Endothelial cell of umbilical vein (primary cell): ENCODE data around the gene AP3S2. TPM values are rescaled to one million over a fixed set of nuclear protein-coding genes. Genes with fewer than 3 reads are reported as not detected.

Experiments used
- BruUV-seq: library from RNA; stranded (reverse); fragments of 400-500 nt; replicated peaks from 2 replicates; lab custom pipeline; 2021; lab: Mats Ljungman, UMichigan
- CTCF ChIA-PET: fragments of 300-600, 350-600 bp; sonication (Branson Sonifier 250); formaldehyde crosslinking; loops from one replicate; lab custom pipeline; 2021; ENCODE audit warnings: antibody characterized with exemption, inconsistent platforms; lab: Charles Lee
- POLR2A ChIA-PET: fragments of 300-600, 350-600 bp; sonication (Branson Sonifier 250); formaldehyde crosslinking; loops from one replicate; lab custom pipeline; 2021; ENCODE audit warnings: antibody characterized with exemption, inconsistent platforms; lab: Charles Lee
- DNase-seq: peaks from one replicate; pipeline ENCODE4 v3.0.0-alpha.2; 2011; ENCODE audit warnings: low read depth, low spot score
- FAIRE-seq: peaks from 2 replicates; lab custom pipeline; 2011; peaks lifted over from hg19 to GRCh38; lab: Jason Lieb, UNC
- H2AFZ ChIP-seq: 2 replicates; pipeline ENCODE4 v1.6.0; 2012; ENCODE audit warnings: low read depth, low read length, control low read depth, inconsistent platforms
- H3K27ac ChIP-seq: 2 replicates; pipeline ENCODE4 v1.5.1; 2011; ENCODE audit warnings: low read depth, mild to moderate bottlenecking, control low read depth, low read length, moderate library complexity; ENCODE audit not compliant: insufficient read depth
- H3K27me3 ChIP-seq, 2 experiments: 2 replicates each; pipeline versions ENCODE4 v1.6.0 to v1.6.1; 2011; ENCODE audit warnings: low read length in 2 of 2, mixed read lengths in 1 of 2; ENCODE audit not compliant: control insufficient read depth in 2 of 2, insufficient read depth in 2 of 2
- H3K36me3 ChIP-seq, 2 experiments: 2 replicates in 1 of 2; 3 replicates in 1 of 2; pipeline ENCODE4 v1.5.1; 2011; ENCODE audit warnings: low read length in 2 of 2, mild to moderate bottlenecking in 1 of 2, moderate library complexity in 1 of 2; ENCODE audit not compliant: control insufficient read depth in 2 of 2, insufficient read depth in 2 of 2; ENCODE audit errors: extremely low read depth in 1 of 2
- H3K4me1 ChIP-seq: 3 replicates; pipeline ENCODE4 v1.5.1; 2011; ENCODE audit warnings: mild to moderate bottlenecking, low read length; ENCODE audit not compliant: control insufficient read depth, insufficient read depth; ENCODE audit errors: extremely low read depth
- H3K4me2 ChIP-seq: 2 replicates; pipeline ENCODE4 v1.6.1; 2011; ENCODE audit warnings: low read length, control low read depth, mixed read lengths; ENCODE audit not compliant: insufficient read depth
- H3K4me3 ChIP-seq, 3 experiments: fragments of 200-600 bp in 1 of 3; sonication (generic), shearing (Covaris generic) in 1 of 3; replicated peaks in 1 of 3; 2 replicates each; pipeline ENCODE4 v1.5.1; 2011 to 2016; ENCODE audit warnings: control low read depth in 3 of 3, low read length in 3 of 3, mild to moderate bottlenecking in 2 of 3, inconsistent platforms in 1 of 3, low read depth in 1 of 3, moderate library complexity in 1 of 3; ENCODE audit not compliant: insufficient read depth in 1 of 3
- H3K79me2 ChIP-seq: 2 replicates; pipeline ENCODE4 v1.6.0; 2012; ENCODE audit warnings: low read length, inconsistent platforms; ENCODE audit not compliant: control insufficient read depth, insufficient read depth
- H3K9ac ChIP-seq: replicated peaks from 2 replicates; pipeline ENCODE3; 2011; ENCODE audit warnings: low read length, control low read depth; ENCODE audit not compliant: insufficient read depth; ENCODE audit errors: extremely low read depth
- H3K9me1 ChIP-seq: replicated peaks from 3 replicates; pipeline ENCODE4 v1.6.0; 2011; ENCODE audit warnings: mild to moderate bottlenecking, low read length; ENCODE audit not compliant: control insufficient read depth, insufficient read depth; ENCODE audit errors: extremely low read depth
- H3K9me3 ChIP-seq: replicated peaks from 2 replicates; pipeline ENCODE4 v1.5.1; 2012; ENCODE audit warnings: low read length, inconsistent platforms; ENCODE audit not compliant: control insufficient read depth, insufficient read depth
- H4K20me1 ChIP-seq: replicated peaks from 2 replicates; pipeline ENCODE3; 2011; ENCODE audit warnings: mild to moderate bottlenecking, low read length; ENCODE audit not compliant: control insufficient read depth, insufficient read depth; ENCODE audit errors: extremely low read depth
- EZH2 ChIP-seq: IDR thresholded peaks from 2 replicates; pipeline ENCODE4 v1.6.1; 2012; ENCODE audit warnings: borderline replicate concordance, low read depth, mild to moderate bottlenecking, moderate library complexity, low read length, inconsistent platforms; ENCODE audit not compliant: severe bottlenecking
- FOS ChIP-seq: IDR thresholded peaks from 2 replicates; pipeline ENCODE4 v1.6.1; 2011; ENCODE audit warnings: mild to moderate bottlenecking, low read length, moderate library complexity, borderline replicate concordance; ENCODE audit not compliant: insufficient read depth
- GATA2 ChIP-seq: IDR thresholded peaks from 2 replicates; pipeline ENCODE4 v1.7.0; 2011; ENCODE audit warnings: low read depth, mild to moderate bottlenecking, moderate library complexity, mixed read lengths, low read length; ENCODE audit not compliant: insufficient read length, insufficient read depth
- JUN ChIP-seq: IDR thresholded peaks from 2 replicates; pipeline ENCODE4 v1.6.1; 2011; ENCODE audit warnings: borderline replicate concordance, low read depth; ENCODE audit not compliant: insufficient read length, insufficient read depth
- MAX ChIP-seq: IDR thresholded peaks from 2 replicates; pipeline ENCODE4 v1.6.1; 2011; ENCODE audit not compliant: insufficient read depth, insufficient read length
- MYC ChIP-seq: IDR thresholded peaks from one replicate; pipeline ENCODE4 v1.6.1; 2011; ENCODE audit warnings: mild to moderate bottlenecking, low read depth, low read length
- POLR2A ChIP-seq: IDR thresholded peaks from 2 replicates; pipeline ENCODE4 v1.6.1; 2012; ENCODE audit warnings: low read depth, mild to moderate bottlenecking, control low read depth, low read length
- POLR2AphosphoS5 ChIP-seq: IDR thresholded peaks from 2 replicates; pipeline ENCODE4 v1.6.1; 2012; ENCODE audit warnings: low read depth, mild to moderate bottlenecking, control low read depth, low read length, moderate library complexity; ENCODE audit not compliant: insufficient read depth
- dilution Hi-C: fragments of 300-500 bp; cut with MboI; formaldehyde crosslinking; loops from one replicate; pipeline ENCODE4 v1.15.0; 2019; ENCODE audit warnings: low sequenced_read_pairs; ENCODE audit not compliant: extremely low pct_ligation_motif_present
- intact Hi-C: fragments of 100-400 bp; cut with micrococcal nuclease; formaldehyde crosslinking; loops from one replicate; pipeline ENCODE4 v1.10.0; 2022
- polyA plus RNA-seq, 4 experiments: library from polyadenylated mRNA; depleted of rRNA in 3 of 4; stranded (reverse) in 3 of 4; unstranded in 1 of 4; fragments of >200 nt; gene quantifications; 2 replicates each; pipeline versions ENCODE4 v1.2.1 to v1.2.3, GENCODE V29; 2011 to 2012; ENCODE audit warnings: missing spikeins in 1 of 4
- total RNA-seq: library from RNA; stranded (reverse); gene quantifications from 2 replicates; pipeline ENCODE4 v1.2.3, GENCODE V29; 2021
- TF ChIP-seq, protein P1 (sequence below), 2 donors: IDR thresholded peaks; 1 replicate in 1 of 2; 2 replicates in 1 of 2; pipeline ENCODE4 v1.5.1; 2011; ENCODE audit warnings: low read length in 2 of 2, mild to moderate bottlenecking in 2 of 2, moderate library complexity in 2 of 2, control low read depth in 1 of 2, inconsistent platforms in 1 of 2, low read depth in 1 of 2; ENCODE audit not compliant: insufficient read depth in 1 of 2; ENCODE audit errors: extremely low read depth in 1 of 2

AP3S2 gene
- total and polyA plus RNA-seq, 2 donors (not counting 3 experiments of a cell fraction or from before 2014, with no cell fraction given) = 14.6 to 31.1 TPM

DNA sequence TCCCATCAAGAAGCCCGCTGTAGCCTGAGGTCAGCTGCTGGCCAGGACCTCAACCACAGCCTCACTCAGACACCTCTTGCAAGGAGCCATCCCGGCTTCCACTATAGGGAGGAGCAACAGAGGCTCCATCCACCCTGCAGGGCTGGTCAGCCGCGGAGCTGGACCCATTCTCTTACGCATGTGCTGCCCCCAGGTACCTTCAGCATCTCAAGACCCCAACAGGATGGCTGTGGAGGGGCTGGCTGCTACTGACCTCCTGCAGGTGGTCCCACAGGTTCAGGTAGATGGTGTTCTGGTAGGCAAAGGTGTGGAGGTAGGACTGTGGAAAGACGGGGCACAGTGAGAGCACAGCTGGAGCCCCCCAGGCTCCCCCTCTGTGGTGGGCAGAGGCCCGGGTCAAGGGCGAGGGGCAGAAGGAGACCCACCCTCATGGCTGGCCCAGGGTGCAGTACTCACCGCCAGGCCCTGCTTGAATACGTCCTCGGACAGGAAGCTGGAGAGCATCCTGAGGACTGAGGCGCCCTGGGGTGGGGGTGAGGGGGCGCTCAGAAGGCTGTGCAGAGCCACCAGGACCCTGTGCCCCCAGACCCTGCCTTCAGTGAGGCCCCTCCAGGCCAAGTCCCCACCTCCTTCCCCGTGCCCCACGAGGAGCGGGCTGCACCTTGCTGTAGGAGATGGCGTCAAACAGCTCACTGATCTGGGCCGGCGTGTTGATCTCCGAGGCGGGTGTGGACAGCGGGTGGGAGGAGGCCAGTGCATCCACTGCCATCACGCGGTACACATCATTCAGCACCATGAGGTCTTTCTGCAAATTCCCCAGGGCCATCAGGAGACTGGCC is 90.6 kb downstream of the AP3S2 start:
- Histone ChIP-seq H3K27me3 (no peaks in the 10 kb centered on the region), H3K36me3 (peaks cover 23 to 51% of the 10 kb centered on the region in 2 experiments), H2AFZ (no peak overlapping the region), H3K4me3 (no peak overlapping the region), H3K9me1 (no peaks in the 10 kb centered on the region), H3K27ac (peak overlapping the region; percentile 65), H4K20me1 (no peaks in the 10 kb centered on the region), H3K4me2 (peak overlapping the region; percentile 5), H3K4me1 (peaks cover 20% of the 10 kb centered on the region), H3K9me3 (no peaks in the 10 kb centered on the region), H3K79me2 (peaks cover 29% of the 10 kb centered on the region), H3K9ac (peak overlapping the region; percentile 21)
- CTCF ChIA-PET = interaction anchor here (1.2 to 3.4 kb wide), 4 partner anchors 42 to 85 kb away, joined by 3 to 28 read pairs (median 7); no protein-coding TSS in a partner anchor
- FAIRE-seq (peak; percentile 76), DNase-seq (no peak)
- intact Hi-C loops = loop anchor here (1.0 to 2.0 kb wide), 3 partner anchors 8 to 26 kb away; partner anchors contain the start of gene MESP2
- POLR2A ChIA-PET = interaction anchor here (0.8 to 1.3 kb wide), 3 partner anchors 9 to 42 kb away, joined by 3 read pairs; partner anchors contain the start of gene ANPEP
- no TSS peak for BruUV-seq
- no peak for TF ChIP-seq MAX
- TF ChIP-seq MYC = no peak
- no peak for TF ChIP-seq JUN
- no peak for TF ChIP-seq FOS
- no peak for TF ChIP-seq POLR2A
- TF ChIP-seq, protein P1, sequence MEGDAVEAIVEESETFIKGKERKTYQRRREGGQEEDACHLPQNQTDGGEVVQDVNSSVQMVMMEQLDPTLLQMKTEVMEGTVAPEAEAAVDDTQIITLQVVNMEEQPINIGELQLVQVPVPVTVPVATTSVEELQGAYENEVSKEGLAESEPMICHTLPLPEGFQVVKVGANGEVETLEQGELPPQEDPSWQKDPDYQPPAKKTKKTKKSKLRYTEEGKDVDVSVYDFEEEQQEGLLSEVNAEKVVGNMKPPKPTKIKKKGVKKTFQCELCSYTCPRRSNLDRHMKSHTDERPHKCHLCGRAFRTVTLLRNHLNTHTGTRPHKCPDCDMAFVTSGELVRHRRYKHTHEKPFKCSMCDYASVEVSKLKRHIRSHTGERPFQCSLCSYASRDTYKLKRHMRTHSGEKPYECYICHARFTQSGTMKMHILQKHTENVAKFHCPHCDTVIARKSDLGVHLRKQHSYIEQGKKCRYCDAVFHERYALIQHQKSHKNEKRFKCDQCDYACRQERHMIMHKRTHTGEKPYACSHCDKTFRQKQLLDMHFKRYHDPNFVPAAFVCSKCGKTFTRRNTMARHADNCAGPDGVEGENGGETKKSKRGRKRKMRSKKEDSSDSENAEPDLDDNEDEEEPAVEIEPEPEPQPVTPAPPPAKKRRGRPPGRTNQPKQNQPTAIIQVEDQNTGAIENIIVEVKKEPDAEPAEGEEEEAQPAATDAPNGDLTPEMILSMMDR (IDR thresholded peaks at IDR 0.05; ENCODE audit: extremely low read depth in 1 of 2, insufficient read depth in 1 of 2, low read depth in 1 of 2, low read length in 2 of 2) = no peak
- TF ChIP-seq GATA2 = no peak
- TF ChIP-seq POLR2AphosphoS5 = no peak
- TF ChIP-seq EZH2 = no peak
- dilution Hi-C loops = no loop called here
